GM21529 (cell line): ENCODE measurements around the gene PALM3.

Experiments
- ATAC-seq: cut with Tn5 transposase; IDR thresholded peaks from one replicate; pipeline ENCODE4 v1.9.1; 2021; ENCODE audit not compliant: unreplicated experiment

Gene PALM3

DNA sequence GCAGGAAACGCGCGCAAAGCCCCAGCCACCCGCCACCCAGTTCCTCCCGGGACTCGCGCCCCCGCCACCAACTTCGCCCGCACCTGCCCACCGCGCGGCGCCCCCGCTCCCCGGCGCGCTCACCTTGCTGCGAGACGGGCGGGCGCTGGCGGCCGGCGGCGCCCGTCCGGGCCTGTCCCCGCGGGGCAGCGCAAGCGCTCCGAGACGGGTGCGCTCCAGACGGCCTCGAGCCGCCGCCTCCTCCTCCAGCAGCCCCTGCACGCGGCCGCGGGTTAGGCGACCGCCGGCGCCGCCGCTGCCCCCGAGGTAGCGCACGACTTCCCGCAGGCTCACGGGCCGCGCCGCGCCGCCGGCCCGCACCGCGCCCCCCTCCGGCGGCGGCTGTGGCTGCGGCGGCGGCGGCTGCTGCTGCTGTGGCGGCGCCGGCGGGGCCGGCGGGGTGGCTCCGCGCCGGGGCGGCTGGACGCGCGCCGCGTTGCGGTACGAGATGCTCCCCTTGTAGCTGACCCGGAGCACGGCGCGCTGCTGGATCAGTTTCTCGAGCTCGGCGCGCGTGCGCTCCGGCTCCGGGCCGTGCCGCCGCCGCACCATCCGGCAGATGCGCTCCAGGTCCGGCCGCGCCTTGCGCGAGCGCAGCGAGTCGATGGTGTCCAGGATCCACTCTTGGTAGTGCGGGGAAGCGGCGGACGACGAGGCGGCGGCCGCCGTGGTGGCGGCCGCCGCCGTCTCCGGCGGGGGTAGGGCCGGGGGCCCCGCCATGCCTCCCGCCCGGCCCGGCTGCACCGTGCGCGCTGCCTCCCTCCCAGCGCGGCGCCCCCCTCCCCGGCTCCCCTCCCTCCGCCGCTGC is 28.0 kb upstream of the PALM3 start:
- no peak for ATAC-seq

DNA sequence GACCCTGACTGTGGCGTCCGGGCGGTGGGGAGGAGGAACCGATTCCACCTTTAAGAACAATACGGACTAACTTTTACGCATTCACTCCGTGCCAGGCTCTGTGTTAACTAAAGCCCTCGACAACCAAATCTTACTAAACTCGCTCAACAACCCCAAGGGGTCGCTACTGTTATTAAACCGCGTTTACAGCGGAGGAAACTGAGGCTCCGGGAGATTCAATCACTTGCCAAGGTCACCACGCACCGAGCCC is 27.5 kb upstream of the PALM3 start:
- ATAC-seq: no peak

DNA sequence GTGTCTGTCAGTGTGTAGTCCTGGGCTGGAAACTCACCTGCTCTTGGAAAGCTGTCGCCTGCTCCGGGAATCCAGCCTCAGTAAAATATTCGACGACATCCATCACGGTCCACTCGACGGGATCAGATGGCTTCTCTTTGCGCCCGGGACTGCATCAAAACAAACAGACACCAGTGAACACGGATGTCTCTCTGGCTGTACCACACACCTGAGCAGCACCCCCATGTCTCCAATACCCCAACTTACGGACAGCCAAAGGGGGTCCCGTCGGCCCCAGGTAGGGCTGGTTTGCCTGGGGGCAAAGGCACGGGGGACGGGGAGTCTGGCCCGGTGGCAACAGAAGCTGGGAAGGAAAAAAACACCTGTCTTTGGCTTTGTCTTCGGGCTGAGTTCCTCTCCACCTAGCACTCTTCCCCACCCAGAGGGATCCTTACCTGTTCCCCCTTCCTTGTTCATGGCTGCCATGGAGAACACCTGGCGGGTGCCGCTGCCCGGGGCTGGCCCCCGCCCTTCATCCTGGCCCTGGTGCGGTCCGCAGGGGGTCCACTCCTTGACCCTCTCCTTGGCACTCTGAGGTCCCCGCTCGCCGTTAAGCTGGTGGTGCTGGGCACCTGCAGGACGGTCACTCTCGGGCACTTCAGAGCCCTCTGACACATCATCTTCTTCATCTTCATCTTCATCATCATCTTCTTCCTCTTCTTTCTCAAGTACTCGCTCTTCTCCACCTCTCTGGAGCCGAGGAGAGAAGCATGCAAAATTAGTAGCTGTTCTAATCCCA is 26.9 kb upstream of the PALM3 start:
- no peak for ATAC-seq

DNA sequence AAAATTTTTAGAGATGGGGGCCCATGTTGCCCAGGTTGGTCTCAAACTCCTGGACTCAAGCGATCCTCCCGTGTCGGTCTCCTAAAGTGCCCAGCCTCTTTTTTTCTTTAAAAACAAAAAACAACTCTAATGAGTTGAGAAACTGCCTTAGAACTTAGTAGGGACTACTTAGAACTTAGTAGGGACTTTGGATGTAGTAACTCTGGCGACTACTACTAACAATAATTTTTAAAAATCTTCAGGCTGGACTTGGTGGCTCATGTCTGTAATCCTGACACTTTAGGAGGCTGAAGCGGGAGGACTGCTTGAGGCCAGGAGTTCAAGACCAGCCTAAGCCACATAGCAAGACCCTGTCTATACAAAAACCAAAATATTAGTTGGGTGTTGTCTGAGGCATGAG is 24.2 kb upstream of the PALM3 start:
- ATAC-seq: no peak

DNA sequence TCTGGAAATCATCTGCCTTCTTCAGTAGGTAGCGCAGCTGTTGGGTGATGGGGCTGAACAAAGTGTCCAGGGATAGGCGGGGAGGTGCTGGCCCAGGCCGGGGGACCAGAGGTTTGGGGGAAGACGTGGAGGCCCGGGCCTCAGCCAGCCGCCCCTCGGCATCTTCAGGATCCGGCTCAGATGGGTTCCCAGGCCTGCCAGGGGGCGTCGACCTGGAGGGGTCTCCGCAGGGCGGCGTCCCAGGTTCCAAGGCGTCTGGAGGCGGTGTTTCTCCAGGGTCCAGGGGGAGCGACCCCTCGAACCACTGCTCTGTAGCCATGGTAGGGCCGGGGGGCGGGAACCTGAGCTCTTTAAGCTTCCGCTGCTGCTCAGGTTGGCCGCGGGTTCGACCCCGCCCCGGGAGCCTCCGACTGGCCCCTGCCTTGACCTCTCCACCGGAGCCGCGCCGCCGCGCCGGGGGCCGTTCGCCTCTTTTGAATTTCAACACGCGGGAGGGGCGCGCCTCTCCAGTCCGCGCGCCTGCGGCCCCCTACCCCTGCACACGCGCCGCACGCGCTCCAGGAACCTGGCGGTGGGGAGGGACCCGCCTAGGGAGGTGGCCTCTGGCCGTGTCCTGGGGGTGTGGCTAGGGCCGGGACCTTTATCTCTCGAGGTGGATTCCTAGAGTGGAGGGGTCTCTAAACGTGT is 23.6 kb upstream of the PALM3 start, which contains the start of gene C19orf67:
Gene C19orf67, minus strand, starts transcription at position 475 of the 687 bp plus-strand sequence. Its CDS starts 156 bp downstream, at position 319.
- ATAC-seq: no peak

DNA sequence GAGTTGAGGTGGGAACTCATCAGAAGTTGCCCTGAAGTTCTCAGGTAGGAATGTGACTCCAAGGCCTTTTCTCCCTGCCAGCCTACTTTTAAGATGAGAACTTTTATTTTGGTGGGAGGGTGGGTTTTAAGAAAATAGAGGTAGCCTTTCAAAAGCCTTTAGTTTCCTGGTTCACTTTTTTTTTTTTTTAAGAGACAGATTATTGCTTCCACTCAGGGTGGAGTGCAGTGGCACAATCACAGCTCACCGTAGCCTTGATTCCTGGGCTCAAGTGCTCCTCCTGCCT is 20.7 kb upstream of the PALM3 start:
- no peak for ATAC-seq

DNA sequence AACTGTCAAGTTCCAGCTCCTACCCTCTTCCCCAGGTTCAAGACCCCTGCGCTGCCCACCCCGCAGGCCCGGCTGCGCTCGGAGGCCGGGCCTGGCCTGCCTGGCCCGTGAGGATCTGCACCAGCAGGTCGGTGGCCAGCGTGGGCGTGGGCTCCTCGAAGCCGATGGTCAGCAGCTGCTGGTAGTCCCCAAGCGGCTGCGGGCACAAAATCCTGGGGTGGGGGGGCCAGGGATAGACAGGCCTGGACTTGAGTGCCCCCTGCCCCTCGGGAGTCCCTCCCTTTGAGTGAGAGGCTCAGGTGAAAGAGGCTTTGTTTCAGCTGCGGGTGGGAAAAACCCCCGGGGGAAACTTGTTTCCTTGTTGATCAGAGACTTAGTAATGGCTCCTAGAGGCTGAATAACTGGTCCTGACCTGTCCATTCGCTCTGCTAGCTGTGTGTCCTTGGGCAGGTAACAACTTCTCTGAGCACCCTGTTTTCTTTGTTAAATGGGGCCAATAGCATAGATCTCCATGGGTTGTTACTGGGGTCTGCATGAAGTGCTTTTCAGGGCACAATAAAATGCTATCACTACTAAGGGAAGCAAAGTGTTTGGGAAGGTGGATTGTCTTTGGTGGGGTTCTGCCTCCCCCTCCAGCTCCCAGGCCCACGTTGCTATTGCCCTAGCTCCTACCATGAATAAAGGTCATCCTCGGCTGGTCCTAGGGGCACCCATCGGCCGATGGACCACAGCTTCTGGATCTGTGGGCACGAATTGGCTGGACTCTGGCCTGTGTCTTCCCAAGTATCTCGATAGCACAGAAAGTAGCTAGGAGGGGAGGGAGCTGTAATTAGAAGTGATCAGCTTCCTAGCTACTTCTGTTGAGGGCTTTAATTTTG is 20.2 kb upstream of the PALM3 start:
- ATAC-seq: peak; percentile 18

DNA sequence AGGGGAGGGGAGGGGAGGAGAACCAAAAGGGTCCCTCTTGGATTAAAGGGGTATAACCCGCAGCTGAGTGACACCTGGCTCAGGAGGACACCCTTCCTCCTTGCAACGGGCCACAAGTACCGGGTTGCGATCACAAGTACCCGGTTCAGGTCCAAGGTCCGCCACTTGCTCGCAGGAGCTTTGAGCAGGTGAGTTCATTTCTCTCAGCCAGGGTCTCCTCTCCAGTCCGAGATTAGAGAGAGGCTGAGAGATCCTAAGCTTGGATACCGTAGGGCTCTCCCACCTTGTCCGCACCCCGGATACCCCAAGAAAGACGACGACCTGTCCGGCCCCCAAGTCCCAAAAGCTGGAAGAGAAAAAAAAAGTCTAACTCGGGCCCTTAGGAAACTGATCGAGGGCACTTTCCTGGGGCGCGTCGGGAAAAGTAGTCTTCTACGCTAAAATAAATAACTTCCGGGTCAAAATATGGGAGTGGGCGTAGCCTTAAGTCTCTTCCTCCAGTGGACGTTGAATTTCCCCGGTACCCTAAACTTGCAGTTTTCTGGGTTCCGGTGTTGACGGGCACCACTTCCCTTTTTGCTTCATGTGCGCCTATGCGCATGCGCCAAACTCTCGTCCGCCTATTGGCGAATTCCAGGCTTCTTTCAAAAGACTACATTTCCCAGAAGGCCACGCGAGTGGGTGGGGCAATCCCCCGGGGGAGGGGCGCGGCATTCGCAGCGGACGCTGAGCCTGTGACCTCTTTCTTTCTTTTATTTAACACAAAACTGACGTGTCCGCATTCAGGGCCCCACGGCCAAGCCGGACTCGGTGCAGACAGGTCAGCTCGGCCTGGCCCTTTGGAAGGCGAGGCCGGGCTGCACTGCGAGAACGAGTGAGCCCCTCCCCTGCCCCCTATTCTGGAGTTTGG is 19.3 kb upstream of the PALM3 start:
- ATAC-seq: peak; percentile 74

DNA sequence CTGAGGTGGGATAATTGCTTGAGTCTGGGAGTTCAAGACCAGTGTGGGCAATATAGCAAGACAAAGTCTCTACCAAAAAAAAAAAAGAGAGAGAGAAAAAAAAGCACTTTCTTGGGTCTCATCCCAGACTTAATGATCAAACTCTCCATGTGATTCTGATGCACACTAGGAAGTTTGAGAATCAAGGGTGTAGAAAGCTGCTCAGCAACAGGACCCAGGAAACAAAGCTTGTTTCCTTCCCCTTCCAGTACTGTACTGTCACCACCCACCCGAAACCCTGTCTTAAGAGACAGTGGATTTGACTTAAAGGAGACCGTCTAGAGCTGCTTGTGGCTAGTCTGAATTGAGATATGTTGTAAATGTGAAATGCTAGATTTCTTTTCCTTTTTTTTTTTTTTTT is 16.5 kb upstream of the PALM3 start:
- no peak for ATAC-seq

DNA sequence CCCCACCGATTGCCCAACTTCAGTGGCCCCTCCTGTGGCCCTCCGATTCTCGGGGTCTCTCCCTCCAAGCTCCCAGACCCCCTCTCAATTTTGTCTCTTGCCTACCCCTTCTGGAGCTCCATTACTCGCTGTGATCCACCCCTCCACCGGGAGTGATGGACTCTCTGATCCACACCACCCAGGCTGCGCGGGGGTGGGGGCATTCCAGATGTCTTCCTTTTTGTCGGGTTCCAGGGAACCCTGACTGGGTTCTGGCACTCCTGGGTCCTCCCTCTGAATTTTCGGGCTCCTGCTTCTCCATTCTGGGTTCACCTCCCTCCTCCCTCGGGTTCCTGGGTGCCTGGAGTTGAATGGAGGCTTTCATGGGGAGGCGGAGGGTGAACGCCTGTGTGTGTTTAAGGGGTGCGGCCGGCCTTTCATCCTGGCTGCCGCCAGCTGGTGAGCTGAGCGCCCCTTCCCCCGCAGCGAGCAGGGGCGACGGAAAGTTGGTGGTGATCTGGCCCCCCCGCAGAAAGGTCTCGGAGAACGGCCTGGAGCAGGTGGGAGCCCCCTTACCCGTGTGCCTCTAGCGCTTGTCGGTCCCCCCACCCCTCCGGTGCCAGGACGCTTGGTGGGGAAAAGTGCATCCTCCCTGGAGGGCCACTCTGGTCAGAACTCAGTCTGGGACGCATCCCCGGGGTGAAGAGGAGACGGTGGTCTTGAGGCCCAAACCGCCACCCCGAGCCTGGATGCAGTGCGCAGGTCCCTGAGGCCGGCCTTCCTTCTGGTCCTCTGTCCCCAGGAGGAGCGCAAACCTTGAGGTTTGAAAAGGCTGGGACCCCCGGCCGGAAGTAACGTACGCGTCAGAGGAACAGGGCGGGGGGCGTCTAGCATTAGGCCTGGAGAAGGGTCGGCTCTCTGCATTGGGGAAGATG is 12.3 kb upstream of the PALM3 start:
- ATAC-seq: peak; percentile 5

DNA sequence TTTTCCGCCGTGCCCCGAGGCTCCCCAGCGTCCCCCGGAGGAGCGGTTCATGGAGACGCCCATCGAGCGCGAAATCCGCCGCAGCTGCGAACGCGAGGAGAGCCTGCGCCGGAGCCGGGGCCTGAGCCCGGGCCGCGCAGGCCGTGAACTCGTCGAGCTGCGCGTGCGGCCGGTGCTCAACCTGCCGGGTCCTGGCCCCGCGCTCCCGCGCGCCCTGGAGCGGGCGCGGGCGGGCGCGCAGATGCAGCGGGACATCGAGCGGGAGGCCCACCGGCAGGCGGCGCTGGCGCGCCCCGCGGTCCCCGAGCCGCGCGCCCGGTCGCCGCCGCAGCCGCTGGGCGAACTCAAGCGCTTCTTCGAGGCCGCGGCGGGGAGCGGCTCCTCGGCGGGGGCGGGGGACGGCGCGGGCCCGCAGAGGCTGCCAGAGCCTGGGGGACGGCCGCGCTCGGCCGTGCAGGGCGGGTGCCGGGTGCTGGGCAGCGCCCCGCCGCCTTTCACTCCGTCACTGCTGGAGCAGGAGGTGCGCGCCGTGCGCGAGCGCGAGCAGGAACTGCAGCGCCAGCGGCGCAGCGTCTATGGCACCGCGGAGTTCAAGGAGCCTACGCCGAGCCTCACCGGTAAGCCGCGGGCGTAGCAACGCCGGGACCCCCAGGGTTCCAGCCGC is 11.5 kb upstream of the PALM3 start:
- peak; percentile 37 for ATAC-seq

DNA sequence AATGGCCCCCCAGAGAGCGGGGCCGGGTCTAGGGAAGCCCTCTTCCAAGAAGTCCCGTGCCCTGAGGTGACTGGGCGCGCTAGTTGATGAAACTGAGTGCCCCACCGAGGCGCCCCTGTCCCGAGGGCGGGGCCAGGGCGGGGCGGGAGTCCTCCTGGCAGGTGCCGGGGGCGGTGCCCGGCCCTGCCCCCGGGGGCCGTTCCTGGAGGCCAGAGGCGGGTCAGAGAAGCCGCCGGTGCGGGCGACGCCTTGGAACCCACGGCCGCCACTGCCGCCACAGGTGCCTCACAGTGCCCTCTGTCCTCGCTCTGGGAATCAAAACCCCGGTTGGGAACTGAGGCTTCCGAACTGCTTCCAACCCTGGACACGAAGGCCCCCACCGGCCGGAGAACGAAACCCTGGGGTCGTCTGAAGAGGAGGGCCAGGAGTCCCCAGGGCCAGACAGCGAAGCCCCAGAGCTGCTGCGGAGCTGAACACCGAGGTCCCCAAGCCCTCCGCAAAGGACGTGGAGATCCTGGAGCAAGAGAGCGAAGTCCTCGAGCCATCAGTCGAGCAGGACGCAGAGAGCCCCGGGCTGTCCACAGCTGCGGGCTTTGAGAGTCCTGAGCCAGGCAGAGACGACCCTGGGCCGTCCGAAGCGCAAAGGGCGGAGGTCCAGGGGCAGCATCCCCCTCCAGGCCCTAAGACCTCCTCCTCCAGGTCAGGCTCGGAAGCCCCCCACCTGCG is 10.8 kb upstream of the PALM3 start, which contains the start of gene MISP3:
Gene MISP3, plus strand, starts transcription at position 252 of the 726 bp plus-strand sequence. CDS start 524 bp downstream, outside the sequence.
- peak; percentile 15 for ATAC-seq

DNA sequence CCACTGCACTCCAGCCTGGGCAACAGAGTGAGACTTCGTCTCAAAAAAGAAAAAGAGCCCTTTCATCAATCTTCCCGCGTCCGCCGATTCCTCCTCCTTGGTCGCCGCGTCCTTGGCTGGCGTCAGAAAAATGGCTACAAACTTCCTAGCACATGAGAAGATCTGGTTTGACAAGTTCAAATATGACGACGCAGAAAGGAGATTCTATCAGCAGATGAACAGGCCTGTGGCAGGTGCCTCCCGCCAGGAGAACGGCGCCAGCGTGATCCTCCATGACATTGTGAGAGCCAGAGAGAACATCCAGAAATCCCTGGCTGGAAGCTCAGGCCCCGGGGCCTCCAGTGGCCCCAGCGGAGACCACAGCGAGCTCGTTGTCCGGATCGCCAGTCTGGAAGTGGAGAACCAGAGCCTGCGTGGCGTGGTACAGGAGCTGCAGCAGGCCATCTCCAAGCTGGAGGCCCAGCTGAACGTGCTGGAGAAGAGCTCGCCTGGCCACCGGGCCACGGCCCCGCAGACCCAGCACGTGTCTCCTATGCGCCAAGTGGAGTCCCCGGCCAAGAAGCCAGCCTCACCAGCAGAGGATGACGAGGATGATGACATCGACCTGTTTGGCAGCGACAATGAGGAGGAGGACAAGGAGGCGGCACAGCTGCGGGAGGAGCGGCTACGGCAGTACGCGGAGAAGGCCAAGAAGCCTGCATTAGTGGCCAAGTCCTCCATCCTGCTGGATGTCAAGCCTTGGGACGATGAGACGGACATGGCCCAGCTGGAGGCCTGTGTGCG is 8.6 kb upstream of the PALM3 start:
- ATAC-seq: no peak

DNA sequence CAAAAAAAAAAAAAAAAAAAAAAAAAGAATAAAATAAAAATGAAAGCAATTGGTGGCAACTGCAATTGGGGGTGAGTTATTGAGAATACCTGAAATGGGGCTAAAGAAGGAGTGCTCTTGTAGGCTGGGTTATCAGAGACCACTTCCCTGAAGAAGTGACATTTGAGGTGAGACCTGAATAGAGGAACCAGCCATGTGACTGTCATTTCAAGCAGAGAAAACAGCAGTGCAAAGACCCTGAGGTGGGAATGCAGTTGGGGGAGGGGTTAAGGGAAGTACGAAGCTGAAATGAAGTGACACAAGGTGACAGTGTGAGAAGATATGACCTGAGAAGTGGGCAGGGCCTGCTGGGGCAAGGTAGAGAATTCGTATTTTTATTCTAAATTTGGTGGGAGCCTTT is 4.3 kb upstream of the PALM3 start:
- ATAC-seq: no peak

DNA sequence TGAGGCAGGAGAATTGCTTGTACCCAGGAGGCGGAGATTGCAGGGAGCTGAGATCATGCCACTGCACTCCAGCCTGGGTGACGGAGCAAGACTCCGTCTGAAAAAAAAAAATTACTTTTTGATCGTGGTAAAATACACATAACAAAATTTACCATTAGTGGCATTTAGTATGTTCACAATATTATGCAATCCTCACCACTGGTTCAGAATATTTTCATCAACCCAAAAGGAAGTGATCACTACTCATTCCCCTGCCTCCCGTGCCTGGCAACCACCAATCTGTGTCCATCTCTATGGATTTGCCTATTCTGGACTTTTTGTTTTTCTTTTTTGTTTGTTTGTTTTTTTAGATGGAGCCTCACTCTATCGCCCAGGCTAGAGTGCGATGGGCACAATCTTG is 1.2 kb upstream of the PALM3 start:
- ATAC-seq: no peak

DNA sequence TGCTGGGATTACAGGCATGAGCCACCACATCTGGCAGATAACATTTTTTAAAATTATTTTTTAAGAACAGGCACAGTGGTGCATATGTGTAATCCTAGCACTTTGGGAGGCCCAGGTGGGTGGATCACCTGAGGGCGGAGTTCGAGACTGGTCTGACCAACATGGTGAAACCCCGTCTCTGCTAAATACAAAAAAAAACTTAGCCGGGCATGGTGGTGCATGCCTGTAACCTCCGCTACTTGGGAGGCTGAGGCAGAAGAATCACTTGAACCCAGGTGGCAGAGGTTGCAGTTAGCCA is 631 bp upstream of the PALM3 start:
- no peak for ATAC-seq

DNA sequence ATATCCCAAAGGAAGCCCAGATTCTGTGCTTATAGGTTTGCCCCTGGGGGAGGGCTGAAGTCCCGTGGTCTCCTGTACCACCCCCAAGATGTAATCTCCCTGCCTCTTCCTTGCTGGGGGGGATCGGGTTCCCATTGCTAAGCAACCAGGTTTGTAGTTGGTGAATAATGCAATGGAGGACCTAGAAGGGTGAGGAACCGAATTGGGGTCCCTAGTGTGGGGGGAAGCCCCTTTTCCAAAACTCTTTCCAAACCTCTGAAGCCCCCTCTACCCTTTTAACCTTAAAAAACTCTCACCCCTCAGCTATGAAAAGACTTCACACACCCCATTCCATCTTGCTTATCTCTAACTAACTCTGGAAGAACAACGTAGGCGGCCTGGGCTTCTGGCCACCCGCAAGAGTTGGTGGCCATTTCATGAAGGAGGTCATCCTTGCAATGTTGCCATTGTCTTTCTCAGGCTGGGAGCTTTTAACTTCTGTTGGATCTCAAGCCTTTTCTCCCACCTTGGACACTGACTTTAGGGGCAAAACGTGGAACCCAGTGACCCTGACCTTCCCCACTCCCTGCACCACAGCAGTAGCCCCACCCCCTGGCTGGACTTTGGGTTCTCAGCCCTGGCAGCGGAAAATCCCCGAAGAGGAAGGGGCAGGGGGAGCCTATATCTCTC is 661 bp downstream of the PALM3 start:
- ATAC-seq: no peak
